HG03095 (cell line): ENCODE data around the gene GPR161.

Source experiments
- ATAC-seq: cut with Tn5 transposase; IDR thresholded peaks from one replicate; pipeline ENCODE4 v1.9.1; 2021; ENCODE audit warnings: moderate library complexity; ENCODE audit not compliant: unreplicated experiment

GPR161 gene

GRCh38 chr1:168050307-168050706 is 86.4 kb downstream of the GPR161 start:
- ATAC-seq = no peak

- ATAC-seq = no peak
Measured at GRCh38 chr1:168045311-168045710, 91.4 kb downstream of the GPR161 start.

DNA sequence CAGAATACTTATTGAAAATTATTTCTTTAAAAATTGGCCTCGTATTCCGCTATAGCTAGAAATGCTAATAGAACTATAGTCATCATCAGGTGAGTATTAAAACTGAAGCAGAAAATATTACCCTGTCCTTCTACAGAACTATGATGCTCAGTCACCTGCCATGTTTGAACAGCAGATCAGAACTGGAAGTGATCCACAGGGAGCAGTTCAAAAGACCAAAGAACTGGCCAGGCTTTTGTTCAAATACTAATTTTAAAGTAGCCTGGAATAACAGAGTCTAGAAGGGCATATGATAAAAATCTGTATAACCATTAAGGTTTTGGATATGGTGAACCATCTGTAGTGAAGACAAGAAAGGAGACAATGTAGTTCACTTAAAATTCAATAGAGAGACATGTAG is 94.4 kb downstream of the GPR161 start:
- ATAC-seq = no peak

- no peak for ATAC-seq
Measured at GRCh38 chr1:168035345-168035744, 101.4 kb downstream of the GPR161 start.

GRCh38 chr1:168032029-168032428 is 104.7 kb downstream of the GPR161 start:
- ATAC-seq = no peak

- no peak for ATAC-seq
Measured at GRCh38 chr1:168031627-168032026, 105.1 kb downstream of the GPR161 start.

DNA sequence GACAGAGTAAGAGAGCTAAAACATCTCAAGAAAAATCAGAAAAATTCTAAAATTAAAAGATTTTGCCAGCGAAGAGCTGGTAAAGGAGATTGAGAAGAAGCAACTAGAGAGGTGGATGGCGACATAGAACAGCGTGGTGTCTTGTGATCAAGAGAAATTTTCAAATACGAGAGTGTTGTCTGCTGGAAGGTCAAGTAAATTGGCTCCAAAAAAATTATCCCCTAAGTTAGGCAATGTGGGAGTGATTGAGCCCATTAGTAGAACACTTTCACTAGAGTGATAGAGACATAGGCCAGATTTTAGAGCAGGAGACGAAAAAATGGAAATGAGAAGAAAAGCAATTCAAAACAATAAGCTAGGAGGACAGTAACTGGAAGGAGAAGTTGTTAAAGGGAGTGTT is 105.5 kb downstream of the GPR161 start:
- ATAC-seq = no peak
